Small intestine (tissue), 7 donors: ENCODE measurements around the gene ADAMTS6. TPM values are rescaled to one million over a fixed set of nuclear protein-coding genes. Genes with fewer than 3 reads are reported as not detected.

ENCODE experiments used
- DNase-seq, 2 donors: peaks; one replicate each; pipeline versions ENCODE4 v3.0.0 to v3.0.0-alpha.2; 2013
- FAIRE-seq: peaks from 2 replicates; lab custom pipeline; 2012; peaks lifted over from hg19 to GRCh38; lab: Jason Lieb, UNC
- H3K27ac ChIP-seq, 3 donors: one replicate each; pipeline ENCODE4 v1.5.1; 2013; ENCODE audit warnings: low read length in 2 of 3, mild to moderate bottlenecking in 2 of 3, control low read depth in 1 of 3, inconsistent platforms in 1 of 3, low read depth in 1 of 3, moderate library complexity in 1 of 3
- H3K27me3 ChIP-seq, 3 donors: one replicate each; pipeline ENCODE4 v1.6.1; 2013; ENCODE audit warnings: low read length in 3 of 3, inconsistent platforms in 1 of 3; ENCODE audit not compliant: control insufficient read depth in 3 of 3, insufficient read depth in 3 of 3
- H3K36me3 ChIP-seq, 3 donors: one replicate each; pipeline ENCODE4 v1.6.1; 2013; ENCODE audit warnings: low read length in 3 of 3, inconsistent platforms in 1 of 3, low read depth in 1 of 3, mild to moderate bottlenecking in 1 of 3, moderate library complexity in 1 of 3; ENCODE audit not compliant: control insufficient read depth in 3 of 3, insufficient read depth in 2 of 3
- H3K4me1 ChIP-seq, 3 donors: one replicate each; pipeline ENCODE4 v1.6.1; 2013; ENCODE audit warnings: low read length in 2 of 3, inconsistent platforms in 1 of 3, low read depth in 1 of 3, mild to moderate bottlenecking in 1 of 3, moderate library complexity in 1 of 3; ENCODE audit not compliant: control insufficient read depth in 3 of 3, insufficient read depth in 2 of 3
- H3K4me3 ChIP-seq, 3 donors: one replicate each; pipeline ENCODE4 v1.5.1; 2013; ENCODE audit warnings: low read length in 3 of 3, control low read depth in 1 of 3, inconsistent platforms in 1 of 3, low read depth in 1 of 3, mild to moderate bottlenecking in 1 of 3, moderate library complexity in 1 of 3
- H3K9me3 ChIP-seq, 2 donors: one replicate each; pipeline ENCODE4 v1.6.1; 2013; ENCODE audit warnings: low read depth in 1 of 2, low read length in 1 of 2; ENCODE audit not compliant: control insufficient read depth in 2 of 2, insufficient read depth in 1 of 2
- WGBS, 3 donors: extraction: QIAGEN DNeasy Blood & Tissue Kit; methylation state at CpG; one replicate each; pipeline ENCODE4 v1.1.7; 2013; 5-methylcytosine and 5-hydroxymethylcytosine counted together
- polyA plus RNA-seq, 4 donors: library from polyadenylated mRNA; stranded (reverse) in 3 of 4; unstranded in 1 of 4; fragments of 200-250 nt in 3 of 4; fragments of 120-200 nt in 1 of 4; gene quantifications; one replicate each; pipeline versions ENCODE4 v1.2.1 to v1.2.3, GENCODE V29; 2013
- donor health status: healthy with polysubstance abuse.
- donor health status: control.
- donor health status: control.
- donor health status: Bipolar disorder and iron deficiency.
- donor health status: healthy.

Gene ADAMTS6
- polyA plus RNA-seq, 4 donors: 0.28 to 1.5 TPM; not detected in 2

DNA sequence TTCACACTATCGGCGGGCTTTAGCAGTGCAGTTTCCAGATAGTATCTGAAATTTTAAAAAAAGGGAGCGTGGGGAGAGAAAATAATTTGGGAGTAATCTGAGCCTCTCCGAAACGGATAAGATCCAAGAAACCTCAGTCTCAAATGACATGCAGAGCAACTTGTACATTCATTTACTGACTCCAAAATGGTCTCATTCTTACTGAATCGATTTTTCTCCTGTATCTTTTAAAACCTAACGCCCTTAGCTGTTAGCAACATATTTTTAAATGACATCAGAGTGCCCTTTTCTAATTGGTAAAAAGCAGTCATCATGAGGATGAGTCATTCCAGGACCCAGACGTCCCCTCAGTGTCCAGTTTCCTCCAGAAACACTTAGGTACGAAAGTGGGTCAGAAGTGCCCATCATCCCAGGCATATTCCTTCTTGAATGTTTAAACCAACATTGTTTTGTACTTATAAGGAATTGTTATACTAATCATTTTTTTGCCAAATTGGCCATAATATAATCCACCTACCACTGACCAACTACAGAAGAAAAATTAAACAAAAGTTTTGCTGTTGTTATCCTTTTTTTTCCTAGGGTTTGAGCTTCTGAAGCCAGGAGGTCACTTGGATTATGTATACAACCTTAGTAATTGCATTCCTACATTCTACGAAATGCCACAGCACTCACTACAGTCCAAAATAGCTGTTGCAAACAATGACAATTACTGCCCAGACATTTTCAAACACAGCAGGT lies 354.4 kb downstream of the ADAMTS6 start:
- Histone ChIP-seq H3K9me3 (no peaks in the 10 kb centered on the region), H3K27ac (no peak overlapping the region), H3K4me3 (no peak overlapping the region), H3K36me3 (no peaks in the 10 kb centered on the region), H3K27me3 (no peaks in the 10 kb centered on the region), H3K4me1 (no peaks in the 10 kb centered on the region)
- FAIRE-seq (no peak), DNase-seq (no peak)
- WGBS, 3 donors: 74 to 81% (median 79%) methylated on average over 10 of the region's 10 CpGs

DNA sequence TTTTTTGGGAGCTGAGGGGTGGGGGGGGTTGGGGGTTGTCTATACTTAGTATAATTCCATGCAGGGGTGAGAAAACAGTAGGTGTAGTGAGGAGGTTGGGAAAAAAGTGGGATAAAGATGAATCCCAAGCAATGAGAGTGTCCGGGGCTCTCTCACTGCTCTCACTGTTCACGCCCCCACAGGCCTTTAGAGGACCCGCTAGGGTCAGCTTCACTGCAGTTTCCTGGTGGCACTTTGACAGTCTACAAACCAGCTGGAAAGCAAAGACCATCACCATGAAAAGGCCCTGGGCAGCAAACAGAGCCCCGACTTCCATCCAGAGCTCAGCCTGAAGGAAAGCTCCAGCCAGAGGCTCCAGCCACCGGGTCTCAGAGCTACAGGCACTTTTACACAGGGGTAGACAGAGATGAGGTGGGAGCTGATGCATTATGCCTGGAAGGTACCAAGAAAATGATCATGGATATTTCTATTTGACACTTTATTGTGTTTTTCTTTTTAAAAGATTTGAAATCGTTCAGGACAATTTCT lies 355.1 kb downstream of the ADAMTS6 start:
- H3K9me3 ChIP-seq: no peaks in the 10 kb centered on the region
- WGBS, 3 donors: 83% methylated on average over 6 of the region's 6 CpGs

DNA sequence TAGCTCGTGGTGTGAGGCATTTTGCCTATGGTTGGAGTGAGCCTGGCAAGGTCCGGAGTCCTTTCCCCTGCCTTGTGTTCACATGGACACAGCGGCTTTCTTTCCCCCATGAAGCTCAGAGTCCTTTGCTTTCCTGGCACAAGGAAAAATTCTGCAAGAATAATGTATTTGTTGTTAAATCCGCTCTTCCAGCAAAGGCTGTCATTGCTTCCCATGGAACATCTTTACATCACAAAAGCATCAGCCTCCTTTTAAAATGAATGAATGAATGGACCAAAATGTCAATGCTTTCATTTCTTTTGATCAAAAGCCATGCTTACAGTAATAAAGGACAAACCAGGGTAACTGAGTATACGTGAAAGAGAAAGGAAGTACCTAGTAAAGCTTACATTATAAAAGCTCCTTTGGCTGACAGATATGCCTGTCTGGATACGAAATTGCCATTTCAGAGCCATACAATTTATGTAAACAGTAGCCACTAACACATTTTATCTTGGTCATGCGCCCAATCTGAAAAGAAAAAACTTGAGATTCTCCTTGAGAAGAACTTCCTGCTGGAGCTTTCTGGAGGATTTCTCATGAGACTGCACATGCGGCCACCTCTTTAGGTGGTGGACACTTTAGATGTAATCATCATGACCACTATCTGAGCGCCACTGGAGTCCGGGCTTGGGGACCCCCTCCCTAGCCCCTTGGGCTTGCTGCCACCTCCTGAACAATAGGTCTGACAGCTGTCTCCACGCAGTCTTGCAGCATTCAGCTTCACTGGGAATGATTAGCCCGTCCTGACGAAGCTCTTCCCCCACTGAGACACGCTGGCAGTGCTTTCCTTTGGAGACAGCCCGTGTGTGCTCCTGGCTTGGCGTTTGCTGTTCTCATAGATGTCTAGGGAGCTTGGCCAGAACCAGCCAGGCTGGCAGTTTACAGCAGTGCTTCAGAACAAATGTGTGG lies 355.9 kb downstream of the ADAMTS6 start:
- FAIRE-seq (no peak), DNase-seq (no peak)
- no peaks in the 10 kb centered on the region for H3K27me3 ChIP-seq
- 52 to 58% (median 54%) methylated on average over 16 of the region's 16 CpGs for WGBS, 3 donors
- no peaks in the 10 kb centered on the region for H3K9me3 ChIP-seq
- no peaks in the 10 kb centered on the region for H3K4me1 ChIP-seq
- no peak overlapping the region for H3K4me3 ChIP-seq
- no peak overlapping the region for H3K27ac ChIP-seq
- H3K36me3 ChIP-seq: no peaks in the 10 kb centered on the region

More for the DNA sequence above, 355.1 kb downstream of the ADAMTS6 start:
- Histone ChIP-seq H3K4me3 (no peak overlapping the region), H3K4me1 (no peaks in the 10 kb centered on the region), H3K27me3 (no peaks in the 10 kb centered on the region), H3K36me3 (no peaks in the 10 kb centered on the region), H3K27ac (peak overlapping the region in 1 of 3 donors; percentile 57)
- DNase-seq: no peak
- no peak for FAIRE-seq

DNA sequence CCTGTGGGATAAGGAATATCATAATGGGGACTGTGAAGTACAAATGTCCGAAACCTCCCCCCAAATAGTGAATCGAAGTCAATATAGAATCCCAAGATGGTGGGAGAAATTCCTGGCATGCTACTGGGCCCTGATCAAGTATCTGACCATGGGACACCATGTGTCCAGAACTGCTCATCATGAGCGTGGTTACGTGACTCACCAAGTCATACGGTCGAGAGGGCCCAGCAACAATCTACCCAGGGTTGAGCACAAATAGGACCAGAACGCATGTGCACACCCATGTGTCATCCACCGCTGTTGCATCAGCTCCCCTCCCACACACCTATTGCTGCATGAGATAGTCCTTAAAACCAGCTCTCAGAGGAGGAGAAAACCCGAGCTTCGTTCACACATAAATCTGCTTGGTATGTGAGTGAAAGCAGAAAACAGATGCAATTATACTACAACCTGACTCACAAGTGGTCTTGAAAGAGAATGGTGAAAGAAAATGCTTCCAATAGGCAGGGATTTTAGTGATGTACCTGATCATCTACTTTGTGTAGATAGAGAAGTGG lies 359.8 kb downstream of the ADAMTS6 start:
- Histone ChIP-seq H3K4me1 (no peaks in the 10 kb centered on the region), H3K27me3 (no peaks in the 10 kb centered on the region), H3K27ac (no peak overlapping the region), H3K36me3 (no peaks in the 10 kb centered on the region), H3K9me3 (no peaks in the 10 kb centered on the region), H3K4me3 (no peak overlapping the region)
- DNase-seq (no peak), FAIRE-seq (no peak)
- WGBS, 3 donors: 93 to 95% (median 95%) methylated on average over 10 of the region's 10 CpGs

DNA sequence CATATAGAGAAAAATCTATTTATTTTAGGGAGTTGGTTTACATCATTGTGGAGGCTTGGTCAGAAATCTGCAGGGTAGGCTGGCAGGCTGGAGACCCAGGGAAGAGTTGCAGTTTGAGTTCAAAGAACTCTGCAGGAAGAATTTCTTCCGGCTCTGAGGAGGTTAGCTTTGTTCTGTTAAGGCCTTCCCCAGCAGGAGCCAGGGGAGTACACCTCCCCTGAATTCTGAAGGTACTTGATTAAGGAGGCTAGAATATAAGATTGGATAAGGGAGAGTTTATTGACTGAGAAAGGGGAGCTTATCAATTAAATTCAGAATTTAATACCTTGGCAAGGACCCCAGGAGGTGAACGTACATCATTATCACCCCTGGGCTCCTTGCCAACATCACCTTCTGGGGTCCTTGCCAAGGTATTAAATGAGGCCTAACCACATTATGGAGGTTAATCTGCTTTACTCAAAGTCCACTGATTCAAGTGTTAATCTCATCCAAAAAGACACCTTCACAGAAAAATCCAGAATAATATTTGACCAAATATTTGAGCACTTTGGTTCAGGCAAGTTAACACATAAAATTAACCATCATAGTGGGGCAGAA lies 361.3 kb downstream of the ADAMTS6 start:
- WGBS, 3 donors: 9 to 48% (median 26%) methylated on average over 2 of the region's 2 CpGs
- no peak for FAIRE-seq

DNA sequence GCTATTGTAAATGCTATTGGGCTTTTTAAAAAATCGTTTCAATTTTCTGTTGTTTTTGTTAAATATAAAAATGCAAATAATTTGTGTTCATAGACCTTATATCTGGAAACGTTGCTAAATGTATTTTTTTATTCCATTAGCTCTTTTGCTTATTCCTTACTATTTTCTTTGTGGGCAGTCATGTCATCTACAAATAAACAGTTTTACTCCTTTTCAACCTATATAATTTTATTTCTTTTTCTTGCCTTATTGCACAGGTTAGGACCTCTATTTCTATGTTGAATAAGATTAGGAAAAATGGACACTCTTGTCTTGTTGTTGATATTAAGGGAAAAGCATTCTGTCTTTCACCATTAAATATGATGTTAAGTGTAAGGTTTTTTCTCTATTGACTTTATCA lies 364.2 kb downstream of the ADAMTS6 start:
- no peak for FAIRE-seq
- H3K27ac ChIP-seq: no peak overlapping the region
- H3K36me3 ChIP-seq: no peaks in the 10 kb centered on the region
- H3K4me1 ChIP-seq: no peaks in the 10 kb centered on the region
- no peak for DNase-seq
- H3K27me3 ChIP-seq: no peaks in the 10 kb centered on the region
- no peaks in the 10 kb centered on the region for H3K9me3 ChIP-seq
- WGBS, 3 donors: 76 to 84% (median 82%) methylated on average over 2 of the region's 2 CpGs
- H3K4me3 ChIP-seq: no peak overlapping the region

More for the DNA sequence above, 361.3 kb downstream of the ADAMTS6 start:
- no peaks in the 10 kb centered on the region for H3K27me3 ChIP-seq
- no peaks in the 10 kb centered on the region for H3K9me3 ChIP-seq
- peak in 1 of 2 donors; percentile 15 for DNase-seq
- no peak overlapping the region for H3K4me3 ChIP-seq
- no peaks in the 10 kb centered on the region for H3K4me1 ChIP-seq
- no peak overlapping the region for H3K27ac ChIP-seq
- H3K36me3 ChIP-seq: no peaks in the 10 kb centered on the region

DNA sequence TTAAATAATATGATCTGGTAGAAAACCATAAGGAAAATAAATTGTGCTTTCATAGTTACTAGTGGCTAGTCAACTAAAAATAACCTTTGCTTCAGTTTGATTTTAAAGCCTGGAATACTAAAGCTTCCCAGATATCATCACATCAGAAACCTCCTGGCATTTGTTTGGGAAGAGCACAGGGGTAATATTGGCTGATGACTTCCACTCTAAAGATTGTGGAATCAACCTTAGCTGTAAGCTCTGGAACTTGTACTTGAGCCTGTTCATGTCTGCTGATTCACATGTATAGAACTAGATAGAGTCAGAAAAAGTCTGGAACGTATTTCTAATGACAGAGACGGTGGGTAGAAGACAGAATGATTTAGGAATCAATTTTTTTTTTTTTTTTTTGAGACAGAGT lies 367.9 kb downstream of the ADAMTS6 start:
- no peak overlapping the region for H3K4me3 ChIP-seq
- H3K9me3 ChIP-seq: no peaks in the 10 kb centered on the region
- no peak for FAIRE-seq
- WGBS, 3 donors: 89 to 96% (median 91%) methylated on average over 2 of the region's 2 CpGs
- no peaks in the 10 kb centered on the region for H3K27me3 ChIP-seq
- DNase-seq: no peak
- no peak overlapping the region for H3K27ac ChIP-seq
- no peaks in the 10 kb centered on the region for H3K4me1 ChIP-seq
- no peaks in the 10 kb centered on the region for H3K36me3 ChIP-seq
